ENCODE results near the gene OLFM1. TPM values are rescaled to one million over a fixed set of nuclear protein-coding genes. Genes with fewer than 3 reads are reported as not detected.
A peak's percentile ranks its signal among the peaks of the same experiment; 100 is the strongest.

OLFM1 gene
- not detected for total RNA-seq

DNA sequence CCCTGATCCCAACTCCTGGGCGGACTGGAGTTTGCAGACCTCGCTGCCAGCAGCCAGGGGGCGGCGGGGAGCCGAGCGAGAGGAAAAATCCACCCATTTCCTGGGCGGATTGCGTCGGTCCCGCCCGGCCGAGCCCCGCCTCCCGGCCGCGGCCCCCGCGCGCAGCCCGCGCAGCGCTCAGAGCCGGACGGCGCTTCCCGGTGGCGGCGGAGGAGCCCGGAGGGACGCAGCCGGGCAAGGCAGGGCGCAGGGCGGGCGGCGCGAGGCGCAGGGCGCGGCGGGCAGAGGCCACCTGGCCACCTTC lies at the start of gene OLFM1:
TSS of gene OLFM1 (plus strand) at position 180 of the 304 bp plus-strand sequence. CDS start 322 bp downstream, outside the sequence.
- Mint-ChIP-seq H3K9me3 (ENCODE audit: low read depth) (peaks cover 3% of the 10 kb centered on the region), H3K4me3 (no peak within 1 kb of the TSS), H3K36me3 (ENCODE audit: low read depth) (no peaks in the 10 kb centered on the region), H3K27me3 (peaks cover 42% of the 10 kb centered on the region), H3K27ac (no peak within 1 kb of the TSS), H3K4me1 (peaks cover 3% of the 10 kb centered on the region)
- DNase-seq: peak; percentile 79
- CTCF ChIA-PET: interaction anchor here (0.7 to 2.2 kb wide), 2 partner anchors 326 to 534 kb away, joined by 3 to 7 read pairs; no protein-coding TSS in a partner anchor
- peak; percentile 80 for ATAC-seq
- intact Hi-C loops (cut with DNase I, micrococcal nuclease): no loop called here
- POLR2A ChIA-PET: no interaction called here

DNA sequence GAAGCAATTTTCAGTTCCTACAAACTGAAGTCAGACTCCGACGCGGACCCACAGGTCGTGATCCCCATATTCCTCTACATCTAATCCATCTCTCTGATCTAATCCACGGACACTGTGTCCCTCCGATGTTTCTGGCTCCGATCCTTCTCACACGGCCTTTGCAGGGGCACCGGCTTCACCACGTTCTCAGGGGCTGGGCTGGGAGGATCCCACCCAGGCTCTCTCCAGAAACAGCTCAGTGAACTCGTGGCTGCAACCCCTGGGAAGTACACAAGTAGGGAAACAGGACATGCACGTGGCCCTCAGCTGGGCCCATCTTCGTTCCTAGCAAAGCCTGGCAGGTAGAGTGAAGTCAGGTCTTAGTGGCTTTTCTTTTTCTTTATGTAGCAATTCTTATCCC lies 49.1 kb upstream of the OLFM1 start:
- H3K4me3 Mint-ChIP-seq: no peak overlapping the region
- no peak for DNase-seq
- intact Hi-C loops (cut with DNase I, micrococcal nuclease): no loop called here

DNA sequence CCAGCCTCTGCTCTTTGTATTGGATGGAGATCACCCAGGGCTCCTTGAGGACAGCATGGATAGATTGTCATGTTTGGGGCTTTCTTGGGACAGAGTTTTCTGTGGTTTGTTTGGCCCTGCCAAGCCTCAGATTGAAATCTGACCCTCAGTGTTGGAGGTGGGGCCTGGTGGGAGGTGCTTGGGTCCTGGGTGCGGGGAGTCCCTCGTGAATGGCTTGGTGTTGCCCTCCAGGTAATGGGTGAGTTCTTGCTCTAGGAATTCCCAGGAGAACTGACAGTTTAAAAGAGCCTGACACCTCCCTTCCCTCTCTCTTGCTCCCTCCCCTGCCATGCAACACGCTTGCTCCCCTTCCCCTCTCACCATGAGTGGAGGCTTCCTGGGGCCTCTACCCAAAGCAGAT lies 48.6 kb upstream of the OLFM1 start:
- H3K27ac Mint-ChIP-seq: no peak overlapping the region
- no peaks in the 10 kb centered on the region for H3K36me3 Mint-ChIP-seq (ENCODE audit: low read depth)
- H3K4me1 Mint-ChIP-seq: no peaks in the 10 kb centered on the region
- CTCF ChIA-PET: no interaction called here
- ATAC-seq (no peak), DNase-seq (no peak)
- peaks cover 6% of the 10 kb centered on the region for H3K27me3 Mint-ChIP-seq
- intact Hi-C loops (cut with DNase I, micrococcal nuclease): no loop called here
- POLR2A ChIA-PET: no interaction called here
- no peak overlapping the region for H3K4me3 Mint-ChIP-seq
- no peaks in the 10 kb centered on the region for H3K9me3 Mint-ChIP-seq (ENCODE audit: low read depth)

More for the DNA sequence above, 49.1 kb upstream of the OLFM1 start:
- Mint-ChIP-seq H3K9me3 (ENCODE audit: low read depth) (no peaks in the 10 kb centered on the region), H3K4me1 (no peaks in the 10 kb centered on the region), H3K27ac (no peak overlapping the region), H3K36me3 (ENCODE audit: low read depth) (no peaks in the 10 kb centered on the region), H3K27me3 (peaks cover 6% of the 10 kb centered on the region)
- no peak for ATAC-seq
- ChIA-PET POLR2A (no interaction called here), CTCF (no interaction called here)

DNA sequence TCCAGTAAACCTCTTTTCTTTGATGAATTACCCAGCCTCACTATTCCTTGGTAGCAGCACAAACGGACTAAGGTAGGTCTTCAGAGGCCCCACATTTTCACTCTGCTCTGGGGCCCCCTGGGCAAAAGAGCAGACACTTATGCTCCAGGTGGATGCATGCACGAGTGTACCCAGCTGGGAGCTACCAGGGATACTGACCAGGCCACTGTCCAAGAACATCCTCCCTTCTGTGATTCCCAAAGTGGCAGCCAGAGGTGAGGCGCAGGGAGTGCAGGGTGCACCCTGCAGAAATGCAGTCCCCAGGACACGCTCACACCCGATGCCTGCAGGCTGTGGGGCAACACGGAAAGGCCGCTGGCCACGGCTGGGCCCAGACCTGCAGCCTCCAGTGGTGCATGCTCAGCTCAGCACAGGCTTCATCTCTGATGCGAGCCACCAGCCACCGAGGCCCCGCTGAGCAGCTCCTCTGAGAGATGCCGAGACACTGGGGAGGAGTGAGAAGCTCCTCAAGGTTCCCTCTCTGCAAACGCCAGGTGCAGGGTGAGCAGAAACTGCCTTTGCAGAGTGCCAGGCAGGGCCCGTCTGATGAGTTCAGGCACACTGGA lies 48.1 kb upstream of the OLFM1 start:
- CTCF ChIA-PET: no interaction called here
- DNase-seq: no peak
- no peaks in the 10 kb centered on the region for H3K9me3 Mint-ChIP-seq (ENCODE audit: low read depth)
- no peaks in the 10 kb centered on the region for H3K36me3 Mint-ChIP-seq (ENCODE audit: low read depth)
- H3K27me3 Mint-ChIP-seq: peaks cover 6% of the 10 kb centered on the region
- no peak overlapping the region for H3K4me3 Mint-ChIP-seq
- ATAC-seq: no peak
- H3K4me1 Mint-ChIP-seq: no peaks in the 10 kb centered on the region
- POLR2A ChIA-PET: no interaction called here
- intact Hi-C loops (cut with DNase I, micrococcal nuclease): no loop called here
- H3K27ac Mint-ChIP-seq: no peak overlapping the region

DNA sequence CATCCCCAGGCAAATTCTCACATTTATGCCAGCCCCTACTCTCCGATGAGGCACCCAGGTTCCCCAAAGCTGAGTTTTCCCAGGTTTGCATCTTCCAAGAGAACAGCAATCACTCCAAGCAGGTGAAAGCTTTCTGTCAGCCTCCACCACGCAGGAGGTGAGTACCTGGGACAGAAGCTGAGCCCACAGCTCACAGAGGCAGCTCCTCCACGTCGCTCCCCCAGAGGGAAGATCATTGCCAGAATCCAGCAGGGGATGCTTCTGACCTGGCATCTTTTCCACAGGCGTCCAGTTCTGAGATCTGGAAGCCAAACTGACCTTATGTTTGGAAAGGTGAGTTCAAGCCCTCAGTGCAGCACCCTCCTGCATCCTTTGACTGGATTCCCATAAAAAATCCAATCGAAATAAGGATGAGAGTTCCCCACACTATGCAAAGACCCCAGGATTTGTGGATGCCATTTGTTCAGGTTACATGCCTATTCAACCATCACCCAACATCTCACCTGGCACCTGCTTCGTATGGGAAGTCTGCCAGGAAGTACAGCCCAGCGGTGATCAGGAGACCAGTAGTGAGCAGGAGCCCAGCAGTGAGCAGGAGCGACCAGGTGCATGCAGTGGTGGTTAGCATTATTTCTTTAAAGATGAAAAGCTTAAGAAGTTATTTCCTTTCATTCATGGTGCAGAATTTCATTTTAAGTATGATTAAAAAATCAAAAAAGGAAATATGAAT lies 47.4 kb upstream of the OLFM1 start:
- no peaks in the 10 kb centered on the region for H3K4me1 Mint-ChIP-seq
- no peaks in the 10 kb centered on the region for H3K36me3 Mint-ChIP-seq (ENCODE audit: low read depth)
- peaks cover 9% of the 10 kb centered on the region for H3K27me3 Mint-ChIP-seq
- no peaks in the 10 kb centered on the region for H3K9me3 Mint-ChIP-seq (ENCODE audit: low read depth)
- POLR2A ChIA-PET: no interaction called here
- H3K4me3 Mint-ChIP-seq: no peak overlapping the region
- DNase-seq (no peak), ATAC-seq (no peak)
- no peak overlapping the region for H3K27ac Mint-ChIP-seq
- intact Hi-C loops (cut with DNase I, micrococcal nuclease): no loop called here
- CTCF ChIA-PET: no interaction called here

DNA sequence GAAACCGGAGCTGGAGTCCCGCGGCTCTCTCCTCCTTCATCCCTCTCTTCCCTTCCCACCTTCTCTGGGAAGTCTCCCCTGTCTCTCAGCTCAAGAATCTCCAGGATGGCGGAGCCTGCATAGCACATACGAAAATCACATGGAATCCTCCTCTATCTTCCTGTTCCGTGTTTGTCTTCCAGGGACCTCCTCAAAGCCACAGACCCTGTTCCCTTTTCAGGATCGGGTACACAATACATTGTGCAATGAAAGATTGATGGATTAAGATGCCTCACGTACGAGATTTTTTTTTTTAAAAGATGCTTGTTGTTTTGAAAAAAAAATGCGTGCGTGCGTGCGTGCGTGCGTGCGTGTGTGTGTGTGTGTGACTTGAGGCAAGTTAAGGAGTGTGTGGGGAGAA lies 46.6 kb upstream of the OLFM1 start:
- POLR2A ChIA-PET: no interaction called here
- intact Hi-C loops (cut with DNase I, micrococcal nuclease): no loop called here
- ATAC-seq: no peak

DNA sequence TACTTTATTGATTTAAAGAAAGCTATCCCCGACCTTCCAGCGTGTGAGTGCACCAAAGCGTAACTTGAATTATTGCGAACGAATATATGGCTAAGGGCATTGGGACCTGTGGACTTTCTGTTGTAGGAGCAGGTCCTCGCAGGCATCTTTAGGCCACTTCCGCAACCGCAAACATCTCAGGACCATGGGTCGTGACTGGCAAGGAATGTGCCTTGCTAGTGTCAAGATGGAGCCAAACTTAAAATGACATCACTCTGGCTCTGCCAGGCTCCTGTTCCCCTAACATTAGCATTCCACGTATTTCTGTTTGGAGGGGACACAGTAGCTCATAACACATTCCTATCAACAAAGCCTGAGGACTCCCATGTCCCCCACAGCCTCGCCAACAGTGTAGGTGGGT lies 44.1 kb upstream of the OLFM1 start:
- ChIA-PET POLR2A (interaction anchor here (0.6 kb wide), 1 partner anchor 109 kb away, joined by 6 read pairs; no protein-coding TSS in a partner anchor), CTCF (no interaction called here)
- Mint-ChIP-seq H3K27ac (no peak overlapping the region), H3K4me1 (no peaks in the 10 kb centered on the region), H3K36me3 (ENCODE audit: low read depth) (no peaks in the 10 kb centered on the region), H3K27me3 (peaks cover 9% of the 10 kb centered on the region), H3K9me3 (ENCODE audit: low read depth) (no peaks in the 10 kb centered on the region), H3K4me3 (no peak overlapping the region)
- no peak for DNase-seq
- intact Hi-C loops (cut with DNase I, micrococcal nuclease): no loop called here
- ATAC-seq: no peak

More for the DNA sequence above, 46.6 kb upstream of the OLFM1 start:
- Mint-ChIP-seq H3K9me3 (ENCODE audit: low read depth) (no peaks in the 10 kb centered on the region), H3K4me3 (no peak overlapping the region), H3K27ac (no peak overlapping the region), H3K4me1 (no peaks in the 10 kb centered on the region), H3K27me3 (peaks cover 9% of the 10 kb centered on the region), H3K36me3 (ENCODE audit: low read depth) (no peaks in the 10 kb centered on the region)
- CTCF ChIA-PET: no interaction called here
- no peak for DNase-seq

DNA sequence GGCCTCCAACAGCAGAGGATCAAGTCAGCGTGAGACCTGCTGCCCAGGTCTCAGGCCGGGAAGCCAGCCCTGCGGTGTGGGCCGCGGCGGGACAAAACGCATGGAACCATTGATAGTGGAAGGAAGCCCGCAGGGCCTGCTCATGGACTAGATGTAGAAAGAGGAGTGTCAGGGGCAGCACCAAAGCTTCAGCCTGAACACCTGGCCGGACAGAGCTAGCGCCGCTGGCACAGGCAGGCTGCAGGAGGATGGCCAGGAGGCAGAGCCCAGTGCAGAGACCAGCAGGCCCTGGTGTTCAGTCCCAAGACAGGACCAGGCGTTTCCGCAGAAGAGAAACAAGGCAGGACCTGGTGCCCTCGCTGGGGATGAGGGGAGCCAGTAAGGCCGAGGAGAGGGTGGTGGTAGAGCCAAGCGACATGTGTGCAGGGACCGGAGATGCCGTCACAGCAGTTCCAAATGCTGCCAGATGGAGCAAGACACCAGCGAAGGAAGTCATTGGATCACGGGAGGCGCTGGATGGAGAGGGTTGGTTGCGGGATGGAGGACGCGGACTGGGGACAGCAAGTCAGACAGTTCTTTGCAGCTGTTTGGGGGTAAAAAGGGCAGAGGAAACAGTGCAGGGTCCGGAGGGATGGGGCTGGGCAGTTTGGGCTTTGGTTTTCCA lies 42.1 kb upstream of the OLFM1 start:
- H3K36me3 Mint-ChIP-seq (ENCODE audit: low read depth): no peaks in the 10 kb centered on the region
- ChIA-PET CTCF (no interaction called here), POLR2A (no interaction called here)
- DNase-seq: no peak
- intact Hi-C loops (cut with DNase I, micrococcal nuclease): no loop called here
- ATAC-seq: no peak
- no peaks in the 10 kb centered on the region for H3K9me3 Mint-ChIP-seq (ENCODE audit: low read depth)
- no peaks in the 10 kb centered on the region for H3K4me1 Mint-ChIP-seq
- H3K27me3 Mint-ChIP-seq: peaks cover 9% of the 10 kb centered on the region
- no peak overlapping the region for H3K4me3 Mint-ChIP-seq
- no peak overlapping the region for H3K27ac Mint-ChIP-seq

DNA sequence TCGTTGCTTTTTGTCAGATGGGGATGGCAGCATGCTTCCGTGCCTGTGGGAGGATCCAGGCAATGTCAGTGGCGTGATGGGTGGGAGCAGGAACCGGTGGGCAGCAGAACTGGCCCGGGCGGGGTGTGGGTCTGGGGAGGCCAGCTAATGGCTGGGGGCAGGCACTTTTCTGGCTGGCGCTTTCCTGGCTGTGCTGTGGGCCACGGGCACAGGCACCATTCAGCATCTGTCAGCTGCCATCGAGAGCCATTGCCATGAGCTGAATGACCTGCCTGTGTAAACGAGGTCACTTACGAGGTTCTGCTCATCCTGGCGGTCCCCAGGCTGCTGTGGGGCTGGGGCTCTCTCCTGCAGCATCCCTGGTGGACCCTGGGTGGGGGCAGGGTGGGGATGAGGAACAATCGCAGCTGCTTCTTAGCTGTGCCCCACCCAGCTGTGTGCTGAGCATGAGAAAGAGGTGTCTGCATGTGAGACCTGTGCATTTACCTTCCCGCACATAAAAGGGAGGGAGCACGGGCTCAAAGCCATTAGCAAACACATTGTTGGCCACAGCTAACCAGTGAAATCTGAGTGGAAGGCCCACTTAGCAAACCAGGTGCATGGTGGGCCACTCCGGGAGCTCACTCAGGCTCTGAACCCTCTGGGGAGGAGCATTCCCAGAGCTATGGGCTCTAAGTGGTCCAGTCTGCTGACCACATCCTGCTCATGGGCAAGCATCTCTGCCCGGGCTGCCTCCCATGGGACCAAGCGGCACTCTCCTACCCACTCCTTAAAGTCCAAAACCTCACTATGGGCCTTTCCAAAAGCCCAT lies 41.3 kb upstream of the OLFM1 start:
- no peaks in the 10 kb centered on the region for H3K9me3 Mint-ChIP-seq (ENCODE audit: low read depth)
- no peak overlapping the region for H3K27ac Mint-ChIP-seq
- intact Hi-C loops (cut with DNase I, micrococcal nuclease): no loop called here
- POLR2A ChIA-PET: no interaction called here
- no peak overlapping the region for H3K4me3 Mint-ChIP-seq
- no peaks in the 10 kb centered on the region for H3K4me1 Mint-ChIP-seq
- peaks cover 10% of the 10 kb centered on the region for H3K27me3 Mint-ChIP-seq
- no peaks in the 10 kb centered on the region for H3K36me3 Mint-ChIP-seq (ENCODE audit: low read depth)
- DNase-seq (no peak), ATAC-seq (no peak)
- CTCF ChIA-PET: no interaction called here

DNA sequence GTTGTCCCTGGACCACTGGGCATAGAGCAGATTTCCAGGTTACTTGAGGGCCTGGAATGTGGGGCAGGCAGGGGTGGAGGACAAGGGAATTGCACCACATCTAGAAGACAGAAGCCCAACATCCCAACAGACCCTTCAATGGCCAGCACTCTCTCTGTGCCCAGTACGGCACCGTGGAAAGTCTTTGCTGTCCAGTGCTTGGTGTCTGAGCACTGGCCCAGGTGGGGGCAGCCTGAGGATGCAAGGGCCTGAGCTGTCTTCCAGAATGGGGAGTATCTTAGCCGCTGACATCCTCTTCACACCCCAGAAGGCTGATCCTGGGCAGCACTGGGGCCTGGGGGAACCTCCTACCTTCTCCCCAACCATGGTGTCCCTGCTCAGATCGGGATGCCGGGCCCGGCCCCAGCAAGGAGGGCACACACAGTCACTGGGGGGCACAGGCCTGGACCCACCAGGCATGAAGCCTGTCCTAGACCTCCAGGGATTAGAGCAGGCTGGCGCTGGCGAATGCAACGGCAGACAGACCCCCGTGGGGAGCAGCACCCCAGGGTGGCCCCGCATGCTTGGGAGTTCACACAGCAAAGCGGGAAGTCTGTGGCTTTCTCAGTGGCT lies 40.6 kb upstream of the OLFM1 start:
- Mint-ChIP-seq H3K9me3 (ENCODE audit: low read depth) (no peaks in the 10 kb centered on the region), H3K27ac (no peak overlapping the region)
- CTCF ChIA-PET: no interaction called here

DNA sequence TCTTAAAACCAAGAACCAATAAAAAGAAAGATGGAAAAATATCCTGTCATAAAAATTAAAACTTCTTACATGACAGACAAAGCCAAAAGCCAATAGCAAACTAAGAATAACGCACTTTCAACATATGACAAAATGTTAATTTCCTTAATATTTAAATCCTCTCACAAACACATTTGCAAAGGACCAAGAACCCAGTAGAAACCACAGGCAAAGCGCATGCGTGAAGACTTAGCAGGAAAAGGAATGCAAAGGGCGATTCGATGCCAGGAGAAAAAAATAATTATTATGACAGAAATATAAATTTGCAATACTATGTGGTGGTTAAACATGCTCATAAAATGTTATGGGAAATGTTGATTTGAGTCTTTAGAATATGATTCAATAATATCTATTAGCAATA lies 39.9 kb upstream of the OLFM1 start:
- peaks cover 18% of the 10 kb centered on the region for H3K27me3 Mint-ChIP-seq
- POLR2A ChIA-PET: no interaction called here
- intact Hi-C loops (cut with DNase I, micrococcal nuclease): no loop called here
- H3K4me3 Mint-ChIP-seq: no peak overlapping the region
- no peaks in the 10 kb centered on the region for H3K4me1 Mint-ChIP-seq
- H3K9me3 Mint-ChIP-seq (ENCODE audit: low read depth): no peaks in the 10 kb centered on the region
- CTCF ChIA-PET: no interaction called here
- no peak for DNase-seq
- H3K27ac Mint-ChIP-seq: no peak overlapping the region
- ATAC-seq: no peak
- H3K36me3 Mint-ChIP-seq (ENCODE audit: low read depth): no peaks in the 10 kb centered on the region

More for the DNA sequence above, 40.6 kb upstream of the OLFM1 start:
- Mint-ChIP-seq H3K36me3 (ENCODE audit: low read depth) (no peaks in the 10 kb centered on the region), H3K4me3 (no peak overlapping the region), H3K27me3 (peaks cover 14% of the 10 kb centered on the region), H3K4me1 (no peaks in the 10 kb centered on the region)
- ATAC-seq (no peak), DNase-seq (no peak)
- intact Hi-C loops (cut with DNase I, micrococcal nuclease): no loop called here
- POLR2A ChIA-PET: no interaction called here
